Esophagus squamous epithelium (tissue), 4 donors: ENCODE results near the gene BEND5.

Experiments used
- POLR2A ChIP-seq, 4 donors: fragments of 450-650 bp; IDR thresholded peaks; one replicate each; pipeline ENCODE4 v1.6.1; 2017; ENCODE audit warnings: antibody characterized with exemption in 4 of 4, mild to moderate bottlenecking in 4 of 4, moderate library complexity in 3 of 4
- TF ChIP-seq, protein P1 (sequence below), 6 experiments: fragments of 450-650 bp in 4 of 6; fragments of 200-600 bp in 2 of 6; sonication (generic) in 2 of 6; IDR thresholded peaks; one replicate each; pipeline ENCODE4 v1.5.1; 2016 to 2019; ENCODE audit warnings: antibody characterized with exemption in 6 of 6, mild to moderate bottlenecking in 4 of 6, moderate library complexity in 4 of 6

DNA sequence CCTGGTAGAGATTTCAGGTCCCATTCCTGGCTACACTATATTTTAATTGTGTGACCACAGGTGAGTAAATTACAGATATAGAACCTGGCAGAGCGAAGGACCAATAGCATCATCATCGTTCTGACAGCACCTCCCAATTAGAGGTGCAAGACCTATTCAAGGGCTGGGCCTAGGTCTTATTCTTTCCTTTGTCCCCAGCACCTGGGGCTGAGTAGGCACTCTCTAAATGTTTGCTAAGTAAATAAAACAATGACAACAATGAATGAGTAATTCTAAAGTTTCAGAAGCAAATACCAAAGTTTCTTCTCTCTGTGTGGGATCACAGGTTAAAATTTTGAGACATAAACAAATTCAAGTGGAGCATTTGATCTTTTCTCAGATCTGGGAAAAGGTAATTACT lies 32.7 kb downstream of the BEND5 start:
- no peak for TF ChIP-seq POLR2A (IDR thresholded peaks at IDR 0.05)
- TF ChIP-seq, protein P1, sequence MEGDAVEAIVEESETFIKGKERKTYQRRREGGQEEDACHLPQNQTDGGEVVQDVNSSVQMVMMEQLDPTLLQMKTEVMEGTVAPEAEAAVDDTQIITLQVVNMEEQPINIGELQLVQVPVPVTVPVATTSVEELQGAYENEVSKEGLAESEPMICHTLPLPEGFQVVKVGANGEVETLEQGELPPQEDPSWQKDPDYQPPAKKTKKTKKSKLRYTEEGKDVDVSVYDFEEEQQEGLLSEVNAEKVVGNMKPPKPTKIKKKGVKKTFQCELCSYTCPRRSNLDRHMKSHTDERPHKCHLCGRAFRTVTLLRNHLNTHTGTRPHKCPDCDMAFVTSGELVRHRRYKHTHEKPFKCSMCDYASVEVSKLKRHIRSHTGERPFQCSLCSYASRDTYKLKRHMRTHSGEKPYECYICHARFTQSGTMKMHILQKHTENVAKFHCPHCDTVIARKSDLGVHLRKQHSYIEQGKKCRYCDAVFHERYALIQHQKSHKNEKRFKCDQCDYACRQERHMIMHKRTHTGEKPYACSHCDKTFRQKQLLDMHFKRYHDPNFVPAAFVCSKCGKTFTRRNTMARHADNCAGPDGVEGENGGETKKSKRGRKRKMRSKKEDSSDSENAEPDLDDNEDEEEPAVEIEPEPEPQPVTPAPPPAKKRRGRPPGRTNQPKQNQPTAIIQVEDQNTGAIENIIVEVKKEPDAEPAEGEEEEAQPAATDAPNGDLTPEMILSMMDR (IDR thresholded peaks at IDR 0.05): no peak
